Right hindlimb (tissue), 1 donor: ENCODE data around the gene ROMO1.

Source experiments
- DNase-seq: peaks from one replicate; pipeline ENCODE4 v3.0.0-alpha.2; 2018

ROMO1 gene

GRCh38 chr20:35699127-35699956 is at the start of gene ROMO1, which contains the start of gene NFS1:
TSS of gene ROMO1 (plus strand) at chr20:35699405. CDS start at chr20:35699633, 228 bp downstream.
TSS of gene NFS1 (minus strand) at chr20:35699352. CDS start at chr20:35699288, 64 bp downstream.
- DNase-seq: peak; percentile 93

- no peak for DNase-seq
Measured at GRCh38 chr20:35650632-35651031, 48.6 kb upstream of the ROMO1 start.

GRCh38 chr20:35651958-35652357 is 47.2 kb upstream of the ROMO1 start:
- DNase-seq: no peak

GRCh38 chr20:35652641-35653429 is 46.4 kb upstream of the ROMO1 start:
- DNase-seq: no peak

GRCh38 chr20:35653430-35653734 is 45.8 kb upstream of the ROMO1 start:
- DNase-seq: no peak

- no peak for DNase-seq
Measured at GRCh38 chr20:35653893-35654292, 45.3 kb upstream of the ROMO1 start.

- DNase-seq: no peak
Measured at GRCh38 chr20:35654415-35654814, 44.8 kb upstream of the ROMO1 start.

GRCh38 chr20:35657271-35657670 is 41.9 kb upstream of the ROMO1 start:
- no peak for DNase-seq

- DNase-seq: no peak
Measured at GRCh38 chr20:35660122-35660937, 38.9 kb upstream of the ROMO1 start.

GRCh38 chr20:35661053-35661452 is 38.2 kb upstream of the ROMO1 start:
- DNase-seq: no peak

- DNase-seq: no peak
Measured at GRCh38 chr20:35661908-35662307, 37.3 kb upstream of the ROMO1 start.

- no peak for DNase-seq
Measured at GRCh38 chr20:35662551-35662950, 36.7 kb upstream of the ROMO1 start.

- DNase-seq: peak; percentile 52
Measured at GRCh38 chr20:35663516-35664465, 35.4 kb upstream of the ROMO1 start.

GRCh38 chr20:35664466-35665206 is 34.6 kb upstream of the ROMO1 start, which contains the start of the genes CPNE1 and RBM12:
TSS of gene CPNE1 (minus strand) at chr20:35664900. CDS start at chr20:35632923, 31,977 bp downstream.
TSS of gene RBM12 (minus strand) at chr20:35664900. CDS start at chr20:35655322, 9,578 bp downstream.
- DNase-seq: peak; percentile 96

- no peak for DNase-seq
Measured at GRCh38 chr20:35665949-35666288, 33.3 kb upstream of the ROMO1 start.

GRCh38 chr20:35669221-35669620 is 30.0 kb upstream of the ROMO1 start:
- no peak for DNase-seq

GRCh38 chr20:35669681-35670080 is 29.5 kb upstream of the ROMO1 start:
- no peak for DNase-seq

- no peak for DNase-seq
Measured at GRCh38 chr20:35673884-35674283, 25.3 kb upstream of the ROMO1 start.

- no peak for DNase-seq
Measured at GRCh38 chr20:35674921-35675320, 24.3 kb upstream of the ROMO1 start.

GRCh38 chr20:35680452-35681183 is 18.6 kb upstream of the ROMO1 start:
- no peak for DNase-seq
